Breast epithelium (tissue), 4 donors: ENCODE data around the gene FAM219B. TPM values are rescaled to one million over a fixed set of nuclear protein-coding genes. Genes with fewer than 3 reads are reported as not detected.

Experiments used
- DNase-seq, 2 donors: peaks; one replicate each; pipeline ENCODE4 v3.0.0-alpha.2; 2019; ENCODE audit warnings: low spot score in 2 of 2
- H3K27ac ChIP-seq, 2 donors: fragments of 200-600 bp; sonication (generic) in 1 of 2; one replicate each; pipeline ENCODE4 v1.5.1; 2016 to 2019; ENCODE audit warnings: mild to moderate bottlenecking in 1 of 2
- H3K27me3 ChIP-seq, 2 donors: fragments of 200-600 bp; sonication (generic) in 1 of 2; one replicate each; pipeline versions ENCODE4 v1.5.1 to v1.6.0; 2017 to 2019; ENCODE audit warnings: control low read depth in 1 of 2, mild to moderate bottlenecking in 1 of 2
- H3K36me3 ChIP-seq: fragments of 200-600 bp; one replicate; pipeline ENCODE4 v1.5.1; 2019
- H3K4me1 ChIP-seq, 2 donors: fragments of 200-600 bp; sonication (generic); one replicate each; pipeline ENCODE4 v1.5.1; 2016 to 2019; ENCODE audit warnings: control low read depth in 1 of 2
- H3K4me3 ChIP-seq, 3 donors: fragments of 200-600 bp; sonication (generic); 1 replicate in 2 of 3; 2 replicates in 1 of 3; pipeline ENCODE4 v1.5.1; 2016 to 2019; ENCODE audit warnings: mild to moderate bottlenecking in 3 of 3, moderate library complexity in 2 of 3
- H3K9me3 ChIP-seq, 2 donors: fragments of 200-600 bp; sonication (generic) in 1 of 2; one replicate each; pipeline ENCODE4 v1.5.1; 2016 to 2019; ENCODE audit warnings: control low read depth in 1 of 2
- POLR2A ChIP-seq: fragments of 450-650 bp; IDR thresholded peaks from one replicate; pipeline ENCODE4 v1.6.1; 2016; ENCODE audit warnings: antibody characterized with exemption, mild to moderate bottlenecking, moderate library complexity
- POLR2AphosphoS5 ChIP-seq, 3 donors: sonication (generic); formaldehyde crosslinking; IDR thresholded peaks; one replicate each; pipeline ENCODE4 v1.6.1; 2017; ENCODE audit warnings: antibody characterized with exemption in 3 of 3
- intact Hi-C: fragments of 100-400 bp; cut with DNase I; formaldehyde crosslinking; loops from one replicate; pipeline ENCODE4 v1.15.1; 2023; ENCODE audit warnings: low total_unique reads
- total RNA-seq, 3 donors: library from RNA; depleted of rRNA; stranded (reverse); fragments of >200 nt; gene quantifications; one replicate each; pipeline ENCODE4 v1.1.0, GENCODE V29; 2016
- TF ChIP-seq, protein P1 (sequence below), 3 donors: fragments of 450-650 bp; IDR thresholded peaks; one replicate each; pipeline ENCODE4 v1.5.1; 2016 to 2017; ENCODE audit warnings: antibody characterized with exemption in 3 of 3, mild to moderate bottlenecking in 3 of 3, moderate library complexity in 3 of 3

FAM219B gene
- total RNA-seq, 3 donors from 2014 or later = 51.4 to 72.0 (median 54.1) TPM

DNA sequence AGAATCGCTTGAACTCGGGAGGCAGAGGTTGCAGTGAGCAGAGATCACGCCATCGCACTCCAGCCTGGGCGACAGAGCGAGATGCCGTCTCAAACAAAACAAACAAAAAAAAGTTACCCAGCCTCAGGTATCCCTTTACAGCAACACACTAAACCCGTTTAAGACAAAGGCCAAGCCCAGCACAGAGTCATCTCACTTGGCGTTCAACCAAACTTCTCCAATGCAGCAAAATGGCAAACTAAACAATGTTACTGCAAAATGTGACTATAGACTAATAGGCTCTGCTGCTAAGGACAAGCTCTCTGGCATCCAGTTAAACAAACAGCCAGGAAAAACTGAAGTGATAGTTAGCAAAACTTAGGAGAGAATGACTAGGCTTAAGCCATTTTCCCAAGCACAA, 6.4 kb upstream of the FAM219B start:
- no peaks in the 10 kb centered on the region for H3K4me1 ChIP-seq
- H3K4me3 ChIP-seq = no peak overlapping the region
- H3K27ac ChIP-seq = no peak overlapping the region
- H3K27me3 ChIP-seq = no peaks in the 10 kb centered on the region
- H3K9me3 ChIP-seq = no peaks in the 10 kb centered on the region
- intact Hi-C loops = no loop called here
- DNase-seq = no peak
- H3K36me3 ChIP-seq = no peaks in the 10 kb centered on the region
- TF ChIP-seq POLR2AphosphoS5 (IDR thresholded peaks at IDR 0.05) (no peak), POLR2A (no peak)

DNA sequence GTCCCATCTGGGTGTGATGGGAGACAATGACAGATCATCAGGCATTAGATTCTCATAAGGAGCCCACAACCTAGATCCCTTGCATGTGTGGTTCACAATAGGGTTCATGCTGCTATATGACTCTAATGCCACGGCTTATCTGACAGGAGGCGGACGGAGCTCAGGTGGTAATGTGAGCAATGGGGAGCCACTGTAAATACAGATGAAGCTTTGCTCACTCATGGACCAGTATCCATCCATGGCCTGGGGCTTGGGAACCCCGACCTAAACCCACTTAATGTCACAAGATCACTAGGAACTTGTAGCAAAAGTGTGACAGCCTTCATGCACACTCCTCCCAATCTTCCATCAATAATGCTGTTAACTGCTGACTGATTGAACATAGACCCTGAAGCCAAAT, 2.0 kb upstream of the FAM219B start:
- no peaks in the 10 kb centered on the region for H3K27me3 ChIP-seq
- no peak overlapping the region for H3K4me3 ChIP-seq
- no peak for DNase-seq
- peaks cover 2 to 9% of the 10 kb centered on the region in 2 donors for H3K4me1 ChIP-seq
- no peak overlapping the region for H3K27ac ChIP-seq
- H3K36me3 ChIP-seq = no peaks in the 10 kb centered on the region
- TF ChIP-seq, protein P1, sequence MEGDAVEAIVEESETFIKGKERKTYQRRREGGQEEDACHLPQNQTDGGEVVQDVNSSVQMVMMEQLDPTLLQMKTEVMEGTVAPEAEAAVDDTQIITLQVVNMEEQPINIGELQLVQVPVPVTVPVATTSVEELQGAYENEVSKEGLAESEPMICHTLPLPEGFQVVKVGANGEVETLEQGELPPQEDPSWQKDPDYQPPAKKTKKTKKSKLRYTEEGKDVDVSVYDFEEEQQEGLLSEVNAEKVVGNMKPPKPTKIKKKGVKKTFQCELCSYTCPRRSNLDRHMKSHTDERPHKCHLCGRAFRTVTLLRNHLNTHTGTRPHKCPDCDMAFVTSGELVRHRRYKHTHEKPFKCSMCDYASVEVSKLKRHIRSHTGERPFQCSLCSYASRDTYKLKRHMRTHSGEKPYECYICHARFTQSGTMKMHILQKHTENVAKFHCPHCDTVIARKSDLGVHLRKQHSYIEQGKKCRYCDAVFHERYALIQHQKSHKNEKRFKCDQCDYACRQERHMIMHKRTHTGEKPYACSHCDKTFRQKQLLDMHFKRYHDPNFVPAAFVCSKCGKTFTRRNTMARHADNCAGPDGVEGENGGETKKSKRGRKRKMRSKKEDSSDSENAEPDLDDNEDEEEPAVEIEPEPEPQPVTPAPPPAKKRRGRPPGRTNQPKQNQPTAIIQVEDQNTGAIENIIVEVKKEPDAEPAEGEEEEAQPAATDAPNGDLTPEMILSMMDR (IDR thresholded peaks at IDR 0.05) = no peak
- TF ChIP-seq POLR2AphosphoS5 (IDR thresholded peaks at IDR 0.05) = no peak
- TF ChIP-seq POLR2A = no peak
- intact Hi-C loops = no loop called here
- no peaks in the 10 kb centered on the region for H3K9me3 ChIP-seq

DNA sequence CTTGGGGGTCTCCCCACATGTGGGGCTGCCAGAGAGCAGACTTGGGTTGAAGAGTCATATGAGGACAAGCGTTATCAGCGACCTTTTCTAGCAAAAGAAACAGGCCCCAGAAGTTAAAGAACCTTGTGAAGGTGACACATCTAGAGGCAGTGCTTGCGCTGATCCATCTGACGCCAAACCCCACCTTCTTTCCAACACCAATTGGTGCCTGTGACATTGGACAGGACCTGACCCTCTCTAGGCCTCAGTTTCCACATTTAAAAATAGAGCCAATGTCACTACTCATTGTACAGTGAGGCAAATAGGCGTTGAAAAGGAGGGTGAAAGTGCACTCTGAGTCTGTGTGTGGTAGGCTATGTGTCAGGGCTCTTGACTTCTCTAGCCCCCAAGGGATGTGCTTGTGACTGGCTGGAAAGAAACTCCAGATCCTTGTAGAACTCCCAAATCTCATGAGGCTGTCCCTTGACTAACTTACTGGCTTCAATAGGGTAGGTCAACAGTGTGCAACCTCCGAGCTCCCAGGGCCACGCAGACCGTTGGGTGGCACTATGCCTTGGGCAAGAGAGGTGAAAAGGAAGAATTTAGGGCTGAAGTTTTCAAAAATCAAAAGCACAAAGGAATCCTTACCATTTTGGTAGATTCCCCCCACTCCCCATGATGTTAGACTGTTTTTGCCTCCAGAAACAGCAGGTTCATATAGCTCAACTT, 666 bp upstream of the FAM219B start:
- intact Hi-C loops = no loop called here
- Histone ChIP-seq H3K27me3 (no peaks in the 10 kb centered on the region), H3K9me3 (no peaks in the 10 kb centered on the region), H3K4me3 (peak overlapping the region; percentile 76 to 98 (median 95)), H3K27ac (peak overlapping the region; percentile 93 to 97), H3K4me1 (peaks cover 2 to 9% of the 10 kb centered on the region in 2 donors), H3K36me3 (no peaks in the 10 kb centered on the region)
- DNase-seq = no peak
- TF ChIP-seq, protein P1 (IDR thresholded peaks at IDR 0.05) = no peak
- TF ChIP-seq POLR2AphosphoS5 (IDR thresholded peaks at IDR 0.05) = no peak
- TF ChIP-seq POLR2A = no peak

DNA sequence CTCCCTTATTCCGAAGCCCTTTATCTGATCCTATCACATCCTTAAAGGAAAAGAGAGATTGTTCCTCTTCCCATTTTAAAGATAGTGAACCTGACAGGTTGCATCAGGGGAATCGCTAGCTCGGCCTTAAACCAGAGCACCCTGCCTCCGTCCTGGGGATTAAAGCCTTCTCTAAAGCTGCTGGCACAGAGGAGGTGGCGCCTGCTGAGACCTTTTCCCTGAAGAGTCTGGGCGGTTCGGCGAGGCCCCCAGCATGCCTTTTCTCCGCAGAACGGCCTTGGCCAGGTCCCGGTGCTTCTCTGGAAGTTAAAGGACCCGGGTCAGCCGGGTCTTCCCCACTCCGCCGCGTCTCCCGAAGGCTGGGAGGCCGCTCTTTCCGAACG, 593 bp downstream of the FAM219B start:
- Histone ChIP-seq H3K36me3 (no peaks in the 10 kb centered on the region), H3K4me1 (peaks cover 2 to 9% of the 10 kb centered on the region in 2 donors), H3K27ac (peak overlapping the region; percentile 93 to 97), H3K9me3 (no peaks in the 10 kb centered on the region), H3K4me3 (peak overlapping the region; percentile 76 to 98 (median 95)), H3K27me3 (no peaks in the 10 kb centered on the region)
- intact Hi-C loops = no loop called here
- DNase-seq = no peak
- TF ChIP-seq POLR2AphosphoS5 (IDR thresholded peaks at IDR 0.05) (no peak), POLR2A (no peak)

DNA sequence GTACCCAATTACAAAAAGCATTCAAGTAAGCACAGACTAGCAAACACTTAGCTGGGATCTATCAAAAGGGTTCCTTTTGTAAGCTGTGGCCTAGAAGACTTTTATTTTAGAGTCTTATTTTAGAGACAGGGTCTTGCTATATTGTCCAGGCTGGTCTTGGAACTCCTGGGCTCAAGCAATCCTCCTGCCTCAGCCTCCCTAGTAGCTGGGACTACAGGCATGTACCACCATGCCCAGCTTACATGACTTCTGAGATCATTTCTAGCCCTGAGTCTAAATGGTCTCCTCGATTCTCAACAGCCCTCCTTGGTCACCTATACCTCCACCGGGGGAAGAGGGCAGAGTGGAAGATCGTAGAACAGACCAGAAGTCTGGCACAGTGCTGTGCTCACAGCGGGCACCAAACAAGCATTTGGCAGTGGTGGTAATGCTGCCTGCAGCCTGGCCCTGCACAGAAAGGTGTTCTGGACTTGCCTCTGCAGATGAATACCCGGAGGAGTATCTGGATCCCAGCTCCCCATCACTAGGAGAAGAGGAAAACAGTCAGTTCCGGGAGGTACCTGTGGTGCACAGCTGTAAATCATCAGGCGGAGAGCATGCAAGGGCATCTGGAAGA, 2.4 kb downstream of the FAM219B start:
- H3K4me3 ChIP-seq = no peak overlapping the region

More for the DNA sequence above, 2.4 kb downstream of the FAM219B start:
- Histone ChIP-seq H3K27ac (no peak overlapping the region), H3K4me1 (peaks cover 2 to 9% of the 10 kb centered on the region in 2 donors), H3K36me3 (no peaks in the 10 kb centered on the region), H3K9me3 (no peaks in the 10 kb centered on the region), H3K27me3 (no peaks in the 10 kb centered on the region)
- DNase-seq = no peak
- TF ChIP-seq POLR2A (no peak), POLR2AphosphoS5 (IDR thresholded peaks at IDR 0.05) (no peak)
- TF ChIP-seq, protein P1 (IDR thresholded peaks at IDR 0.05) = no peak
- intact Hi-C loops = no loop called here
